HepG2 (cell line): ENCODE results near the gene TRUB1. TPM values are rescaled to one million over a fixed set of nuclear protein-coding genes. Genes with fewer than 3 reads are reported as not detected.
A peak's percentile ranks its signal among the peaks of the same experiment; 100 is the strongest.

ENCODE experiments used
- ATAC-seq: fragments of 200-7000 bp; cut with Tn5 transposase; 3 replicates; pipeline ENCODE4 v1.9.1; 2020; ENCODE audit warnings: mild to moderate bottlenecking, moderate library complexity
- Bru-seq: library from RNA; stranded (reverse); fragments of 400-500 nt; gene quantifications from one replicate; lab custom pipeline; 2021; lab: Mats Ljungman, UMichigan
- BruChase-seq, 2 experiments: library from RNA; stranded (reverse); fragments of 400-500 nt; gene quantifications; one replicate each; lab custom pipeline; 2021; lab: Mats Ljungman, UMichigan
- BruUV-seq: library from RNA; stranded (reverse); fragments of 400-500 nt; replicated peaks from 2 replicates; lab custom pipeline; 2021; lab: Mats Ljungman, UMichigan
- CTCF ChIA-PET: fragments of 300-600 bp; formaldehyde crosslinking; extraction: SDS; loops from one replicate; lab custom pipeline; 2021; ENCODE audit warnings: low total read pairs, inconsistent platforms, low intra/inter-chr PET ratio; lab: Yijun Ruan, JAX
- POLR2A ChIA-PET: fragments of 350-600 bp; sonication (Branson Sonifier 250); formaldehyde crosslinking; loops from one replicate; lab custom pipeline; 2020; ENCODE audit warnings: antibody characterized with exemption, inconsistent platforms; lab: Yijun Ruan, JAX
- DNase-seq: peaks from one replicate; pipeline ENCODE4 v3.0.0-alpha.2; 2015; ENCODE audit warnings: low spot score
- FAIRE-seq: peaks from 3 replicates; lab custom pipeline; 2011; peaks lifted over from hg19 to GRCh38; lab: Jason Lieb, UNC
- H2AFZ ChIP-seq: one replicate; pipeline ENCODE4 v1.6.1; 2011; ENCODE audit warnings: low read length, inconsistent platforms
- H3K27ac ChIP-seq: fragments of 300-600 bp; 3 replicates; pipeline ENCODE4 v1.8.0; 2011; ENCODE audit warnings: mixed run types, mild to moderate bottlenecking, mixed read lengths, low read length, inconsistent platforms; ENCODE audit not compliant: insufficient read depth; ENCODE audit errors: extremely low read length
- H3K27me3 ChIP-seq, 2 experiments: fragments of 200-600 bp in 1 of 2; 2 replicates in 1 of 2; 3 replicates in 1 of 2; pipeline versions ENCODE4 v1.6.0 to v1.8.0; 2011; ENCODE audit warnings: low read length in 2 of 2, mild to moderate bottlenecking in 2 of 2, moderate library complexity in 2 of 2, inconsistent platforms in 1 of 2; ENCODE audit not compliant: insufficient read depth in 2 of 2, control insufficient read depth in 1 of 2
- H3K36me3 ChIP-seq, 2 experiments: fragments of 200-600 bp in 1 of 2; replicated peaks in 1 of 2; 2 replicates in 1 of 2; 3 replicates in 1 of 2; pipeline versions ENCODE4 v1.5.1 to v1.8.0; 2011; ENCODE audit warnings: low read length in 2 of 2, inconsistent platforms in 1 of 2; ENCODE audit not compliant: insufficient read depth in 2 of 2, control insufficient read depth in 1 of 2
- H3K4me1 ChIP-seq: 2 replicates; pipeline ENCODE4 v1.5.1; 2012; ENCODE audit warnings: low read length, inconsistent platforms; ENCODE audit not compliant: insufficient read depth
- H3K4me2 ChIP-seq: 2 replicates; pipeline ENCODE4 v1.6.0; 2011; ENCODE audit warnings: low read depth, low read length, inconsistent platforms
- H3K4me3 ChIP-seq, 3 experiments: fragments of 200-600 bp in 1 of 3; sonication (generic), shearing (Covaris generic) in 1 of 3; replicated peaks in 1 of 3; 2 replicates each; pipeline ENCODE4 v1.5.1; 2011 to 2016; ENCODE audit warnings: low read length in 3 of 3, inconsistent platforms in 2 of 3, low read depth in 2 of 3, mild to moderate bottlenecking in 2 of 3, control low read depth in 1 of 3, mixed read lengths in 1 of 3; ENCODE audit not compliant: insufficient read depth in 1 of 3
- H3K79me2 ChIP-seq: one replicate; pipeline ENCODE4 v1.6.1; 2011; ENCODE audit warnings: low read length, inconsistent platforms; ENCODE audit not compliant: insufficient read depth
- H3K9ac ChIP-seq: 2 replicates; pipeline ENCODE4 v1.6.0; 2011; ENCODE audit warnings: mild to moderate bottlenecking, low read depth, low read length, inconsistent platforms; ENCODE audit not compliant: insufficient read depth
- H3K9me3 ChIP-seq: 2 replicates; pipeline ENCODE4 v1.5.1; 2012; ENCODE audit warnings: mild to moderate bottlenecking, low read length
- H4K20me1 ChIP-seq: 2 replicates; pipeline ENCODE4 v1.6.0; 2011; ENCODE audit warnings: inconsistent platforms, mild to moderate bottlenecking, low read length, moderate library complexity; ENCODE audit not compliant: insufficient read depth
- RBM39 ChIP-seq: fragments of 200-400 bp; formaldehyde crosslinking; IDR thresholded peaks from one replicate; pipeline ENCODE4 v1.6.1; 2018; ENCODE audit warnings: antibody characterized with exemption, mild to moderate bottlenecking, low read depth, low read length; ENCODE audit not compliant: poor library complexity, severe bottlenecking
- ZNF670 ChIP-seq: sonication (generic); formaldehyde crosslinking; IDR thresholded peaks from 2 replicates; pipeline ENCODE4 v1.8.0; 2022; ENCODE audit warnings: mild to moderate bottlenecking, missing genetic modification reagents, borderline replicate concordance
- ZNF792 ChIP-seq: IDR thresholded peaks from 2 replicates; pipeline ENCODE4 v1.6.1; 2016
- WGBS: methylation state at CpG from one replicate; pipeline ENCODE4 v1.1.6; 2017; ENCODE audit warnings: low lambda C conversion rate; 5-methylcytosine and 5-hydroxymethylcytosine counted together
- in situ Hi-C: cut with HindIII; loops from 2 replicates; pipeline ENCODE4 v1.10.0; 2017; ENCODE audit warnings: low pct_unique_long_range_greater_than_20kb; ENCODE audit not compliant: extremely low pct_ligation_motif_present
- intact Hi-C: fragments of 100-400 bp; cut with micrococcal nuclease; formaldehyde crosslinking; loops from one replicate; pipeline ENCODE4 v1.10.0; 2022; ENCODE audit not compliant: unreplicated experiment
- long read RNA-seq, 2 experiments: library from RNA in 1 of 2; library from polyadenylated mRNA in 1 of 2; stranded (forward) in 1 of 2; unstranded in 1 of 2; transcript quantifications; one replicate each; pipeline ENCODE4 v2.0.0, GENCODE V29; 2019 to 2022
- polyA minus RNA-seq, 3 experiments: library from RNA; depleted of rRNA, polyadenylated mRNA; stranded (reverse); fragments of >200 nt; gene quantifications; 2 replicates each; pipeline ENCODE4 v1.2.3, GENCODE V29; 2011; ENCODE audit warnings: low replicate concordance in 1 of 3
- polyA plus RNA-seq, 8 experiments: library from polyadenylated mRNA; depleted of rRNA in 3 of 8; stranded (reverse) in 7 of 8; unstranded in 1 of 8; fragments of >200 nt; fragmentation: Illumina TruSeq in 4 of 8; extraction: Trizol in 4 of 8; gene quantifications; 2 replicates each; pipeline versions ENCODE4 v1.2.1 to v1.2.3, GENCODE V29; 2011 to 2016; ENCODE audit warnings: low read depth in 4 of 8, missing spikeins in 1 of 8, mixed read lengths in 1 of 8; ENCODE audit not compliant: insufficient read depth in 1 of 8
- total RNA-seq, 5 experiments: library from RNA; depleted of rRNA; stranded (reverse); fragments of >200 nt; fragmentation: Illumina TruSeq; extraction: Trizol; gene quantifications; 2 replicates each; pipeline ENCODE4 v1.2.3, GENCODE V29; 2016; ENCODE audit warnings: low read depth in 1 of 5
- TF ChIP-seq, protein P1 (sequence below): sonication (generic); formaldehyde crosslinking; IDR thresholded peaks from 2 replicates; pipeline ENCODE4 v1.4.0; 2020; ENCODE audit warnings: missing genetic modification reagents, borderline replicate concordance
- TF ChIP-seq, protein P2 (sequence below): IDR thresholded peaks from 2 replicates; pipeline ENCODE4 v1.4.0; 2020; ENCODE audit warnings: mild to moderate bottlenecking, missing genetic modification reagents
- TF ChIP-seq, protein P3 (sequence below): IDR thresholded peaks from 2 replicates; pipeline ENCODE4 v1.6.1; 2018; ENCODE audit warnings: missing genetic modification reagents, mild to moderate bottlenecking, missing compliant biosample characterization
- TF ChIP-seq, protein P4 (sequence below): sonication (generic); formaldehyde crosslinking; IDR thresholded peaks from 2 replicates; pipeline ENCODE4 v1.8.0; 2022; ENCODE audit warnings: mild to moderate bottlenecking, missing genetic modification reagents, moderate library complexity

TRUB1 gene
- 38.9 and 47.8 TPM in 2 replicates for total RNA-seq (2016; rRNA removed; fragmentation: Illumina TruSeq; extraction: Trizol)
- total RNA-seq (2016; cell fraction: cytosol; rRNA removed; fragmentation: Illumina TruSeq; extraction: Trizol; ENCODE audit: low read depth) = 2.5 and 2.9 TPM in 2 replicates
- 38.5 and 51.1 TPM in 2 replicates for total RNA-seq (2016; cell fraction: insoluble cytoplasmic fraction; rRNA removed; fragmentation: Illumina TruSeq; extraction: Trizol)
- total RNA-seq (2016; cell fraction: membrane; rRNA removed; fragmentation: Illumina TruSeq; extraction: Trizol) = 12.8 and 13.5 TPM in 2 replicates
- 35.4 and 36.2 TPM in 2 replicates for total RNA-seq (2016; cell fraction: nucleus; rRNA removed; fragmentation: Illumina TruSeq; extraction: Trizol)
- 7.6 and 10.6 TPM in 2 replicates for polyA plus RNA-seq (2011; rRNA removed)
- polyA plus RNA-seq (2011; cell fraction: cytosol; rRNA removed) = 5.2 and 6.9 TPM in 2 replicates
- 3.8 and 4.5 TPM in 2 replicates for polyA plus RNA-seq (2011; cell fraction: nucleus; rRNA removed)
- polyA plus RNA-seq (2012) = 11.2 and 14.2 TPM in 2 replicates
- polyA plus RNA-seq (2016; cell fraction: cytosol; fragmentation: Illumina TruSeq; extraction: Trizol; ENCODE audit: low read depth) = 1.5 and 1.6 TPM in 2 replicates
- 38.6 and 40.0 TPM in 2 replicates for polyA plus RNA-seq (2016; cell fraction: insoluble cytoplasmic fraction; fragmentation: Illumina TruSeq; extraction: Trizol; ENCODE audit: low read depth)
- polyA plus RNA-seq (2016; cell fraction: membrane; fragmentation: Illumina TruSeq; extraction: Trizol; ENCODE audit: low read depth) = 6.5 and 7.2 TPM in 2 replicates
- polyA plus RNA-seq (2016; cell fraction: nucleus; fragmentation: Illumina TruSeq; extraction: Trizol; ENCODE audit: insufficient read depth, low read depth) = 27.4 and 33.2 TPM in 2 replicates
- 4.4 and 6.8 TPM in 2 replicates for polyA minus RNA-seq (2011; rRNA and poly(A)+ RNA removed; ENCODE audit: low replicate concordance)
- polyA minus RNA-seq (2011; cell fraction: cytosol; rRNA and poly(A)+ RNA removed) = 9.9 and 12.8 TPM in 2 replicates
- polyA minus RNA-seq (2011; cell fraction: nucleus; rRNA and poly(A)+ RNA removed) = 26.3 and 32.0 TPM in 2 replicates
- Bru-seq, nascent RNA = percentile 87 among the genes with signal in this experiment
- BruChase-seq, experiment 1, labeled RNA remaining after a 6-hour chase = percentile 86 among the genes with signal in this experiment
- percentile 84 among the genes with signal in this experiment for BruChase-seq, experiment 2, labeled RNA remaining after a 2-hour chase
- long read RNA-seq, experiment 1, transcript TRUB1-201 (8 exons, 3,408 nt) = major isoform, 13 of 17 reads
- long read RNA-seq, experiment 1, partial matches to known transcripts = 0 of 17 reads
- long read RNA-seq, experiment 1, other reads (novel, unspliced or antisense) = 1 of 17 reads
- long read RNA-seq, experiment 2, partial matches to known transcripts = 0 of 32 reads
- long read RNA-seq, experiment 2, other reads (novel, unspliced or antisense) = 29 of 32 reads

DNA sequence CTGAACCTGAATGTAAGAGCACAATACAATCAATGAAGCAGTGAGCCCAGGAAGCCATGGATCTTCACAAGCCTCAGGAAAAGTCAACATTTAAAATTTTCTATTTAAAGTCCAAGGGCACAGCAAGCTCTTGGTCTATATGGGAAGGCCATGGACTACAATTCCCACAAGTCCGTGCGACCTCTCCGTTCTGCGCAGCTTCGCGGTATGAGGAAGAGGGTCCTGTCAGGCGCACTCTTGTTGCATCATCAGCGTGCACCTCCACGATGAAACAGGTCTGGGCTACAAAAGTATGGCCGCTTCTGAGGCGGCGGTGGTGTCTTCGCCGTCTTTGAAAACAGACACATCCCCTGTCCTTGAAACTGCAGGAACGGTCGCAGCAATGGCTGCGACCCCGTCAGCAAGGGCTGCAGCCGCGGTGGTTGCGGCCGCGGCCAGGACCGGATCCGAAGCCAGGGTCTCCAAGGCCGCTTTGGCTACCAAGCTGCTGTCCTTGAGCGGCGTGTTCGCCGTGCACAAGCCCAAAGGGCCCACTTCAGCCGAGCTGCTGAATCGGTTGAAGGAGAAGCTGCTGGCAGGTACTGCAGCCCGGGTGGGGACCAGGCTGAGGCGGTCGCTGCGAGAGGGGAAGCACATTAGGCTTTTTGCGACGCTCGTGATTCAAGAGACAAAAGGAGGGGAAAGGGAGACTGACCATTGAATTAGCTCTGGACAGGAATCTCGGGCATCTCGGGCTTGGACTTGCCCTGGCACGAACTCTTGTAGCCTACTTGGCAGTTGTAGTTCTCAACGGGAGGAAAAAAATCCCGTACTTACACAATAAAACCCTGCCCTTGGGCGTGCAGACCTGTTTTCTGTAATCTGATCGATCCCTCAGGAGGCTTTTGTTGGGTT is at the start of gene TRUB1:
TSS of gene TRUB1 (plus strand) at position 234 of the 894 bp plus-strand sequence. CDS start at position 293, 59 bp downstream.
- ChIA-PET POLR2A (interaction anchor here (0.7 to 1.7 kb wide), 10 partner anchors 15 to 764 kb away, joined by 3 to 13 read pairs (median 4); partner anchors contain the start of genes CCDC186 and FHIP2A), CTCF (no interaction called here)
- Histone ChIP-seq H3K36me3 (peaks cover 3 to 11% of the 10 kb centered on the region in 2 experiments; a peak in 4 of 5 replicates), H2AFZ (peak within 1 kb of the TSS; percentile 66), H3K4me3 (peak within 1 kb of the TSS; percentile 92 to 99 (median 98)), H3K79me2 (peaks cover 33% of the 10 kb centered on the region), H3K9ac (peak within 1 kb of the TSS; percentile 96), H3K9me3 (no peaks in the 10 kb centered on the region), H3K4me1 (peaks cover 32% of the 10 kb centered on the region), H3K27ac (peak within 1 kb of the TSS; percentile 88), H3K4me2 (peak within 1 kb of the TSS; percentile 82), H3K27me3 (no peaks in the 10 kb centered on the region; a peak in 1 of 5 replicates), H4K20me1 (no peaks in the 10 kb centered on the region)
- FAIRE-seq = peak; percentile 99
- WGBS = 1% methylated on average over 14 of the region's 46 CpGs
- ATAC-seq = peak; percentile 99
- intact Hi-C loops = loop anchor here (2.0 kb wide), 1 partner anchor 61 kb away; no protein-coding TSS in a partner anchor
- DNase-seq = peak; percentile 98
- in situ Hi-C loops = no loop called here
- TSS peak; percentile 69 for BruUV-seq
- TF ChIP-seq ZNF792 (peak; percentile 75), ZNF670 (CRISPR knock-in tag) (no peak), RBM39 (peak; percentile 34)
- TF ChIP-seq, protein P1, sequence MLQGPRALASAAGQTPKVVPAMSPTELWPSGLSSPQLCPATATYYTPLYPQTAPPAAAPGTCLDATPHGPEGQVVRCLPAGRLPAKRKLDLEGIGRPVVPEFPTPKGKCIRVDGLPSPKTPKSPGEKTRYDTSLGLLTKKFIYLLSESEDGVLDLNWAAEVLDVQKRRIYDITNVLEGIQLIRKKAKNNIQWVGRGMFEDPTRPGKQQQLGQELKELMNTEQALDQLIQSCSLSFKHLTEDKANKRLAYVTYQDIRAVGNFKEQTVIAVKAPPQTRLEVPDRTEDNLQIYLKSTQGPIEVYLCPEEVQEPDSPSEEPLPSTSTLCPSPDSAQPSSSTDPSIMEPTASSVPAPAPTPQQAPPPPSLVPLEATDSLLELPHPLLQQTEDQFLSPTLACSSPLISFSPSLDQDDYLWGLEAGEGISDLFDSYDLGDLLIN (CRISPR knock-in tag) = no peak
- TF ChIP-seq, protein P2, sequence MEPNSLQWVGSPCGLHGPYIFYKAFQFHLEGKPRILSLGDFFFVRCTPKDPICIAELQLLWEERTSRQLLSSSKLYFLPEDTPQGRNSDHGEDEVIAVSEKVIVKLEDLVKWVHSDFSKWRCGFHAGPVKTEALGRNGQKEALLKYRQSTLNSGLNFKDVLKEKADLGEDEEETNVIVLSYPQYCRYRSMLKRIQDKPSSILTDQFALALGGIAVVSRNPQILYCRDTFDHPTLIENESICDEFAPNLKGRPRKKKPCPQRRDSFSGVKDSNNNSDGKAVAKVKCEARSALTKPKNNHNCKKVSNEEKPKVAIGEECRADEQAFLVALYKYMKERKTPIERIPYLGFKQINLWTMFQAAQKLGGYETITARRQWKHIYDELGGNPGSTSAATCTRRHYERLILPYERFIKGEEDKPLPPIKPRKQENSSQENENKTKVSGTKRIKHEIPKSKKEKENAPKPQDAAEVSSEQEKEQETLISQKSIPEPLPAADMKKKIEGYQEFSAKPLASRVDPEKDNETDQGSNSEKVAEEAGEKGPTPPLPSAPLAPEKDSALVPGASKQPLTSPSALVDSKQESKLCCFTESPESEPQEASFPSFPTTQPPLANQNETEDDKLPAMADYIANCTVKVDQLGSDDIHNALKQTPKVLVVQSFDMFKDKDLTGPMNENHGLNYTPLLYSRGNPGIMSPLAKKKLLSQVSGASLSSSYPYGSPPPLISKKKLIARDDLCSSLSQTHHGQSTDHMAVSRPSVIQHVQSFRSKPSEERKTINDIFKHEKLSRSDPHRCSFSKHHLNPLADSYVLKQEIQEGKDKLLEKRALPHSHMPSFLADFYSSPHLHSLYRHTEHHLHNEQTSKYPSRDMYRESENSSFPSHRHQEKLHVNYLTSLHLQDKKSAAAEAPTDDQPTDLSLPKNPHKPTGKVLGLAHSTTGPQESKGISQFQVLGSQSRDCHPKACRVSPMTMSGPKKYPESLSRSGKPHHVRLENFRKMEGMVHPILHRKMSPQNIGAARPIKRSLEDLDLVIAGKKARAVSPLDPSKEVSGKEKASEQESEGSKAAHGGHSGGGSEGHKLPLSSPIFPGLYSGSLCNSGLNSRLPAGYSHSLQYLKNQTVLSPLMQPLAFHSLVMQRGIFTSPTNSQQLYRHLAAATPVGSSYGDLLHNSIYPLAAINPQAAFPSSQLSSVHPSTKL (CRISPR knock-in tag) = peak; percentile 78
- TF ChIP-seq, protein P3, sequence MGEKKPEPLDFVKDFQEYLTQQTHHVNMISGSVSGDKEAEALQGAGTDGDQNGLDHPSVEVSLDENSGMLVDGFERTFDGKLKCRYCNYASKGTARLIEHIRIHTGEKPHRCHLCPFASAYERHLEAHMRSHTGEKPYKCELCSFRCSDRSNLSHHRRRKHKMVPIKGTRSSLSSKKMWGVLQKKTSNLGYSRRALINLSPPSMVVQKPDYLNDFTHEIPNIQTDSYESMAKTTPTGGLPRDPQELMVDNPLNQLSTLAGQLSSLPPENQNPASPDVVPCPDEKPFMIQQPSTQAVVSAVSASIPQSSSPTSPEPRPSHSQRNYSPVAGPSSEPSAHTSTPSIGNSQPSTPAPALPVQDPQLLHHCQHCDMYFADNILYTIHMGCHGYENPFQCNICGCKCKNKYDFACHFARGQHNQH (CRISPR knock-in tag) = peak; percentile 81; the same call in 1 of the 2 replicates
- TF ChIP-seq, protein P4, sequence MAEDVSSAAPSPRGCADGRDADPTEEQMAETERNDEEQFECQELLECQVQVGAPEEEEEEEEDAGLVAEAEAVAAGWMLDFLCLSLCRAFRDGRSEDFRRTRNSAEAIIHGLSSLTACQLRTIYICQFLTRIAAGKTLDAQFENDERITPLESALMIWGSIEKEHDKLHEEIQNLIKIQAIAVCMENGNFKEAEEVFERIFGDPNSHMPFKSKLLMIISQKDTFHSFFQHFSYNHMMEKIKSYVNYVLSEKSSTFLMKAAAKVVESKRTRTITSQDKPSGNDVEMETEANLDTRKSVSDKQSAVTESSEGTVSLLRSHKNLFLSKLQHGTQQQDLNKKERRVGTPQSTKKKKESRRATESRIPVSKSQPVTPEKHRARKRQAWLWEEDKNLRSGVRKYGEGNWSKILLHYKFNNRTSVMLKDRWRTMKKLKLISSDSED (CRISPR knock-in tag) = no peak
